HepG2 (cell line): ENCODE measurements around the gene JOSD1. TPM values are rescaled to one million over a fixed set of nuclear protein-coding genes. Genes with fewer than 3 reads are reported as not detected.

Experiments used
- FOXA1 ChIP-seq, 2 experiments: fragments of 450-650 bp in 1 of 2; sonication (generic) in 1 of 2; formaldehyde crosslinking in 1 of 2; IDR thresholded peaks; 2 replicates each; pipeline versions ENCODE4 v1.4.0 to v1.6.1; 2016 to 2020; ENCODE audit warnings: missing genetic modification reagents in 1 of 2
- FOXO1 ChIP-seq: sonication (generic); formaldehyde crosslinking; IDR thresholded peaks from 2 replicates; pipeline ENCODE4 v1.4.0; 2020; ENCODE audit warnings: missing genetic modification reagents
- GABPB1 ChIP-seq: IDR thresholded peaks from 2 replicates; pipeline ENCODE4 v1.6.1; 2016; ENCODE audit warnings: mild to moderate bottlenecking, missing genetic modification reagents, moderate library complexity, missing compliant biosample characterization
- HMG20B ChIP-seq: conservative IDR thresholded peaks from 2 replicates; pipeline ENCODE4 v1.6.1; 2016; ENCODE audit warnings: missing genetic modification reagents, missing compliant biosample characterization
- HNRNPL ChIP-seq: fragments of 200-400 bp; formaldehyde crosslinking; IDR thresholded peaks from 2 replicates; pipeline ENCODE4 v1.6.1; 2017; ENCODE audit warnings: mild to moderate bottlenecking, low read depth, low read length
- HOMEZ ChIP-seq: IDR thresholded peaks from 2 replicates; pipeline ENCODE4 v1.6.1; 2016; ENCODE audit warnings: low read depth
- MIXL1 ChIP-seq: IDR thresholded peaks from 2 replicates; pipeline ENCODE4 v1.6.1; 2016
- PCBP1 ChIP-seq: fragments of 200-400 bp; formaldehyde crosslinking; IDR thresholded peaks from 2 replicates; pipeline ENCODE4 v1.6.1; 2017; ENCODE audit warnings: mild to moderate bottlenecking, low read depth, low read length, borderline replicate concordance
- SKI ChIP-seq: fragments of 450-650 bp; IDR thresholded peaks from one replicate; pipeline ENCODE4 v1.6.1; 2018; ENCODE audit warnings: mild to moderate bottlenecking; ENCODE audit not compliant: partially characterized antibody
- TMF1 ChIP-seq: sonication (generic); formaldehyde crosslinking; IDR thresholded peaks from 2 replicates; pipeline ENCODE4 v1.8.1; 2022; ENCODE audit warnings: low read depth, missing genetic modification reagents
- ZBTB25 ChIP-seq: IDR thresholded peaks from 2 replicates; pipeline ENCODE4 v1.6.1; 2018; ENCODE audit warnings: missing genetic modification reagents
- ZBTB40 ChIP-seq, 2 experiments: fragments of 450-650 bp in 1 of 2; sonication (generic) in 1 of 2; formaldehyde crosslinking in 1 of 2; IDR thresholded peaks; 2 replicates each; pipeline versions ENCODE4 v1.6.1 to v1.8.0; 2016 to 2022; ENCODE audit warnings: antibody characterized with exemption in 1 of 2, mild to moderate bottlenecking in 1 of 2, missing genetic modification reagents in 1 of 2
- ZNF572 ChIP-seq: sonication (generic); formaldehyde crosslinking; IDR thresholded peaks from 2 replicates; pipeline ENCODE4 v1.5.1; 2020; ENCODE audit warnings: mild to moderate bottlenecking, missing genetic modification reagents
- polyA plus RNA-seq, 8 experiments: library from polyadenylated mRNA; depleted of rRNA in 3 of 8; stranded (reverse) in 7 of 8; unstranded in 1 of 8; fragments of >200 nt; fragmentation: Illumina TruSeq in 4 of 8; extraction: Trizol in 4 of 8; gene quantifications; 2 replicates each; pipeline versions ENCODE4 v1.2.1 to v1.2.3, GENCODE V29; 2011 to 2016; ENCODE audit warnings: low read depth in 4 of 8, missing spikeins in 1 of 8, mixed read lengths in 1 of 8; ENCODE audit not compliant: insufficient read depth in 1 of 8
- total RNA-seq, 5 experiments: library from RNA; depleted of rRNA; stranded (reverse); fragments of >200 nt; fragmentation: Illumina TruSeq; extraction: Trizol; gene quantifications; 2 replicates each; pipeline ENCODE4 v1.2.3, GENCODE V29; 2016; ENCODE audit warnings: low read depth in 1 of 5
- TF ChIP-seq, protein P1 (sequence below): sonication (generic); formaldehyde crosslinking; IDR thresholded peaks from 2 replicates; pipeline ENCODE4 v1.4.0; 2020; ENCODE audit warnings: mild to moderate bottlenecking, missing genetic modification reagents
- TF ChIP-seq, protein P2 (sequence below): sonication (generic); formaldehyde crosslinking; IDR thresholded peaks from 2 replicates; pipeline ENCODE4 v1.4.0; 2020; ENCODE audit warnings: missing genetic modification reagents

JOSD1 gene
- total and polyA plus RNA-seq, 2 of the 13 experiments (the other 11 are each of a cell fraction or from before 2014, with no cell fraction given), result 31.7 to 38.4 TPM

GRCh38 chr22:38707346-38707745, 6.6 kb upstream of the JOSD1 start (continued):
- TF ChIP-seq FOXA1 (IDR thresholded peaks at IDR 0.05) (no peak), FOXA1 (CRISPR knock-in tag; IDR thresholded peaks at IDR 0.05) (peak; percentile 86), HNRNPL (no peak), FOXO1 (CRISPR knock-in tag) (peak; percentile 81), HMG20B (CRISPR knock-in tag) (no peak), ZBTB25 (no peak), TMF1 (no peak), GABPB1 (CRISPR knock-in tag) (no peak; the same call in 1 of the 2 replicates), ZNF572 (CRISPR knock-in tag) (no peak), PCBP1 (no peak), HOMEZ (CRISPR knock-in tag) (peak; percentile 68; the same call in 1 of the 2 replicates), MIXL1 (CRISPR knock-in tag) (peak; percentile 71), ZBTB40 (IDR thresholded peaks at IDR 0.05) (no peak), ZBTB40 (CRISPR knock-in tag; IDR thresholded peaks at IDR 0.05) (no peak), SKI (no peak)
- TF ChIP-seq, protein P1, sequence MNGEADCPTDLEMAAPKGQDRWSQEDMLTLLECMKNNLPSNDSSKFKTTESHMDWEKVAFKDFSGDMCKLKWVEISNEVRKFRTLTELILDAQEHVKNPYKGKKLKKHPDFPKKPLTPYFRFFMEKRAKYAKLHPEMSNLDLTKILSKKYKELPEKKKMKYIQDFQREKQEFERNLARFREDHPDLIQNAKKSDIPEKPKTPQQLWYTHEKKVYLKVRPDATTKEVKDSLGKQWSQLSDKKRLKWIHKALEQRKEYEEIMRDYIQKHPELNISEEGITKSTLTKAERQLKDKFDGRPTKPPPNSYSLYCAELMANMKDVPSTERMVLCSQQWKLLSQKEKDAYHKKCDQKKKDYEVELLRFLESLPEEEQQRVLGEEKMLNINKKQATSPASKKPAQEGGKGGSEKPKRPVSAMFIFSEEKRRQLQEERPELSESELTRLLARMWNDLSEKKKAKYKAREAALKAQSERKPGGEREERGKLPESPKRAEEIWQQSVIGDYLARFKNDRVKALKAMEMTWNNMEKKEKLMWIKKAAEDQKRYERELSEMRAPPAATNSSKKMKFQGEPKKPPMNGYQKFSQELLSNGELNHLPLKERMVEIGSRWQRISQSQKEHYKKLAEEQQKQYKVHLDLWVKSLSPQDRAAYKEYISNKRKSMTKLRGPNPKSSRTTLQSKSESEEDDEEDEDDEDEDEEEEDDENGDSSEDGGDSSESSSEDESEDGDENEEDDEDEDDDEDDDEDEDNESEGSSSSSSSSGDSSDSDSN, result 0 out of 2 replicates have a peak, but pooled peaks have one; percentile 20
- TF ChIP-seq, protein P2, sequence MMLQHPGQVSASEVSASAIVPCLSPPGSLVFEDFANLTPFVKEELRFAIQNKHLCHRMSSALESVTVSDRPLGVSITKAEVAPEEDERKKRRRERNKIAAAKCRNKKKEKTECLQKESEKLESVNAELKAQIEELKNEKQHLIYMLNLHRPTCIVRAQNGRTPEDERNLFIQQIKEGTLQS (CRISPR knock-in tag), result peak; percentile 86
